Endothelial cell of umbilical vein (primary cell): ENCODE measurements around the gene LRFN5.

Source experiments
- CTCF ChIP-seq, 2 donors: IDR thresholded peaks; 1 replicate in 1 of 2; 2 replicates in 1 of 2; pipeline ENCODE4 v1.5.1; 2011; ENCODE audit warnings: low read length in 2 of 2, mild to moderate bottlenecking in 2 of 2, moderate library complexity in 2 of 2, control low read depth in 1 of 2, inconsistent platforms in 1 of 2, low read depth in 1 of 2; ENCODE audit not compliant: insufficient read depth in 1 of 2; ENCODE audit errors: extremely low read depth in 1 of 2
- EZH2 ChIP-seq: IDR thresholded peaks from 2 replicates; pipeline ENCODE4 v1.6.1; 2012; ENCODE audit warnings: borderline replicate concordance, low read depth, mild to moderate bottlenecking, moderate library complexity, low read length, inconsistent platforms; ENCODE audit not compliant: severe bottlenecking

- TF ChIP-seq EZH2 (no peak), CTCF (IDR thresholded peaks at IDR 0.05; ENCODE audit: extremely low read depth in 1 of 2, insufficient read depth in 1 of 2, low read depth in 1 of 2, low read length in 2 of 2) (no peak)
Measured at GRCh38 chr14:41597647-41598046, 9.0 kb upstream of the LRFN5 start.
